DND-41 (cell line): ENCODE data around the gene EXO1.

Experiments
- ATAC-seq: fragments of 200-7000 bp; cut with Tn5 transposase; 3 replicates; pipeline ENCODE4 v1.9.1; 2021; ENCODE audit warnings: low read depth; ENCODE audit not compliant: insufficient read depth
- DNase-seq: peaks from one replicate; pipeline ENCODE4 v3.0.0-alpha.2; 2020
- H2AFZ ChIP-seq: 2 replicates; pipeline ENCODE4 v1.6.0; 2012; ENCODE audit warnings: low read depth, low read length
- H3K27ac ChIP-seq: 2 replicates; pipeline ENCODE4 v1.5.1; 2012; ENCODE audit warnings: low read length, inconsistent platforms
- H3K27me3 ChIP-seq: fragments of 200-600 bp; sonication (generic); 2 replicates; pipeline ENCODE4 v1.6.0; 2012; ENCODE audit warnings: low read length, mild to moderate bottlenecking, inconsistent platforms; ENCODE audit not compliant: insufficient read depth, poor library complexity
- H3K36me3 ChIP-seq: 2 replicates; pipeline ENCODE4 v1.5.1; 2012; ENCODE audit warnings: low read length, inconsistent platforms; ENCODE audit not compliant: insufficient read depth
- H3K4me1 ChIP-seq: 2 replicates; pipeline ENCODE4 v1.5.1; 2012; ENCODE audit warnings: mild to moderate bottlenecking, low read length; ENCODE audit not compliant: insufficient read depth
- H3K4me2 ChIP-seq: 2 replicates; pipeline ENCODE4 v1.6.0; 2012; ENCODE audit warnings: mild to moderate bottlenecking, moderate library complexity, low read length, inconsistent platforms; ENCODE audit not compliant: insufficient read depth
- H3K4me3 ChIP-seq, 2 experiments: fragments of 200-600 bp in 1 of 2; shearing (Covaris generic) in 1 of 2; 2 replicates each; pipeline ENCODE4 v1.5.1; 2012 to 2016; ENCODE audit warnings: inconsistent platforms in 2 of 2, low read length in 2 of 2, mild to moderate bottlenecking in 2 of 2, low read depth in 1 of 2, moderate library complexity in 1 of 2
- H3K79me2 ChIP-seq: 2 replicates; pipeline ENCODE4 v1.6.0; 2012; ENCODE audit warnings: low read length, inconsistent platforms; ENCODE audit not compliant: insufficient read depth
- H3K9ac ChIP-seq: 2 replicates; pipeline ENCODE4 v1.6.0; 2012; ENCODE audit warnings: low read depth, mild to moderate bottlenecking, inconsistent platforms, low read length, moderate library complexity
- H3K9me3 ChIP-seq: 2 replicates; pipeline ENCODE4 v1.5.1; 2012; ENCODE audit warnings: low read length, moderate library complexity, mild to moderate bottlenecking, inconsistent platforms; ENCODE audit not compliant: insufficient read depth, severe bottlenecking
- H4K20me1 ChIP-seq: 2 replicates; pipeline ENCODE4 v1.6.0; 2012; ENCODE audit warnings: low read length; ENCODE audit not compliant: insufficient read depth
- CTCF ChIP-seq: IDR thresholded peaks from 2 replicates; pipeline ENCODE4 v1.5.1; 2012; ENCODE audit warnings: borderline replicate concordance, low read length, moderate library complexity, mild to moderate bottlenecking; ENCODE audit not compliant: poor library complexity, severe bottlenecking; ENCODE audit errors: extremely low read depth
- EZH2 ChIP-seq: IDR thresholded peaks from 3 replicates; pipeline ENCODE4 v1.6.1; 2012; ENCODE audit warnings: borderline replicate concordance, low read depth, mild to moderate bottlenecking, moderate library complexity, low read length, inconsistent platforms; ENCODE audit not compliant: severe bottlenecking

EXO1 gene

GRCh38 chr1:241840164-241840563 lies 7.8 kb upstream of the EXO1 start:
- no peaks in the 10 kb centered on the region for H3K4me1 ChIP-seq
- H2AFZ ChIP-seq, result no peak overlapping the region
- H4K20me1 ChIP-seq, result no peaks in the 10 kb centered on the region
- no peak overlapping the region for H3K4me3 ChIP-seq
- DNase-seq (no peak), ATAC-seq (no peak)
- H3K36me3 ChIP-seq, result no peaks in the 10 kb centered on the region
- peaks cover 5% of the 10 kb centered on the region for H3K27me3 ChIP-seq
- H3K27ac ChIP-seq, result no peak overlapping the region
- TF ChIP-seq EZH2 (no peak), CTCF (no peak)
- H3K9me3 ChIP-seq, result no peaks in the 10 kb centered on the region
- no peak overlapping the region for H3K9ac ChIP-seq
- no peak overlapping the region for H3K4me2 ChIP-seq
- H3K79me2 ChIP-seq, result no peaks in the 10 kb centered on the region

DNA sequence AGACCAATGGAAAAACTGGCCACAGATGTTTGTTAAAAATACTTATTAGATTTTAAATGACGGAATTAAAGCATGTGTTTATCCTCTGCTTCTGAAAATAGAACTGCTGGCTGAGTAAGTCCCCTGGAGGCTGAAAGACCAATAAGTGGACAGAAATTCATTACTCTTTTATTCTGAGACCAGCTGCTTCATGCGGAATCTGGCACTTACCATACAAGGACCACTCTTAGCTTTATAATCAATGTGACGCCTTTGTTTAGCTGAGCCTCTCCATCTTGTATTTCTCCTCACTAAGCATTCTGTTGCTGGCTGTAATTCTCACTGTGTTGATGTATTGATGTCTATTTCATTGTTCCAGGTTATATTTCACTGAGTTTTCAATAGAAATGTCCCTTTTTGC lies 6.3 kb upstream of the EXO1 start:
- no peak overlapping the region for H2AFZ ChIP-seq
- no peak overlapping the region for H3K4me2 ChIP-seq
- DNase-seq (no peak), ATAC-seq (no peak)
- no peaks in the 10 kb centered on the region for H4K20me1 ChIP-seq
- no peak overlapping the region for H3K9ac ChIP-seq
- TF ChIP-seq CTCF (no peak), EZH2 (no peak)
- H3K27ac ChIP-seq, result no peak overlapping the region
- H3K79me2 ChIP-seq, result no peaks in the 10 kb centered on the region
- peaks cover 4% of the 10 kb centered on the region for H3K4me1 ChIP-seq
- peaks cover 5% of the 10 kb centered on the region for H3K27me3 ChIP-seq
- H3K4me3 ChIP-seq, result no peak overlapping the region
- H3K9me3 ChIP-seq, result no peaks in the 10 kb centered on the region
- no peaks in the 10 kb centered on the region for H3K36me3 ChIP-seq

- H3K4me3 ChIP-seq, result no peak overlapping the region
- no peak overlapping the region for H2AFZ ChIP-seq
- no peak for TF ChIP-seq EZH2
- no peak for TF ChIP-seq CTCF
- no peaks in the 10 kb centered on the region for H3K36me3 ChIP-seq
- H3K27me3 ChIP-seq, result peaks cover 5% of the 10 kb centered on the region
- H3K9ac ChIP-seq, result no peak overlapping the region
- no peaks in the 10 kb centered on the region for H3K9me3 ChIP-seq
- DNase-seq, result no peak
- ATAC-seq, result no peak
- no peaks in the 10 kb centered on the region for H4K20me1 ChIP-seq
- H3K4me2 ChIP-seq, result no peak overlapping the region
- peaks cover 12% of the 10 kb centered on the region for H3K4me1 ChIP-seq
- no peaks in the 10 kb centered on the region for H3K79me2 ChIP-seq
- H3K27ac ChIP-seq, result no peak overlapping the region
Observed at GRCh38 chr1:241842565-241842964, 5.4 kb upstream of the EXO1 start.

DNA sequence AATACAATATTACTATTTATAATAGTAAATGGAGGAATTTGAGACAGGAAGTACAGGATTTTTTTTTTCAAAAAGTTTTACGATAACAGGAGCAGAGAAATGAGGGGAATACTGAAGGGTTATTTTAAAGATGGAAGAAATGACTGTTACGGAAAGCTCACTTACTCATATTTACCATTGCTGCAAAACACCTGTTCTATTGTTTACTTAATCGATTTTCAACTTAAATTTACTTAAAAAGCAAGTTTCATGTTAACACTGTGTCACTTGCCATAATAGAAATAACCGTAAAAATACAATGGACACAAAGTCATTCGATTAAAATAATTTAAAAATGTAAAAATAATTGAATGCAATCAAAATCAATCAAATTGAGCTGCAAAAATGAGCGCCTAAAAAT lies 3.4 kb upstream of the EXO1 start:
- H2AFZ ChIP-seq, result no peak overlapping the region
- DNase-seq (no peak), ATAC-seq (no peak)
- H3K79me2 ChIP-seq, result peaks cover 17% of the 10 kb centered on the region
- peaks cover 5% of the 10 kb centered on the region for H3K36me3 ChIP-seq
- no peak for TF ChIP-seq CTCF
- TF ChIP-seq EZH2, result no peak
- H3K9me3 ChIP-seq, result no peaks in the 10 kb centered on the region
- no peak overlapping the region for H3K4me3 ChIP-seq
- no peak overlapping the region for H3K4me2 ChIP-seq
- peaks cover 20% of the 10 kb centered on the region for H3K4me1 ChIP-seq
- no peak overlapping the region for H3K9ac ChIP-seq
- H3K27ac ChIP-seq, result no peak overlapping the region
- H3K27me3 ChIP-seq, result peaks cover 4% of the 10 kb centered on the region
- no peaks in the 10 kb centered on the region; the same call in 1 of the 2 replicates for H4K20me1 ChIP-seq
